HCT116 (cell line): Measurements from ENCODE around the gene RPLP2. TPM values are rescaled to one million over a fixed set of nuclear protein-coding genes. Genes with fewer than 3 reads are reported as not detected.

ENCODE experiments used
- ATAC-seq: fragments of 200-7000 bp; cut with Tn5 transposase; 2 replicates; pipeline ENCODE4 v1.9.1; 2020; ENCODE audit warnings: mild to moderate bottlenecking, moderate library complexity
- BruUV-seq: library from RNA; stranded (reverse); fragments of 400-500 nt; replicated peaks from 2 replicates; lab custom pipeline; 2021; lab: Mats Ljungman, UMichigan
- CTCF ChIA-PET: fragments of 300-600 bp; sonication (Branson Sonifier 250); formaldehyde crosslinking; loops from one replicate; lab custom pipeline; 2021; ENCODE audit warnings: antibody characterized with exemption; lab: Charles Lee
- POLR2A ChIA-PET: fragments of 300-600, 350-600 bp; sonication (Branson Sonifier 250); formaldehyde crosslinking; loops from one replicate; lab custom pipeline; 2021; ENCODE audit warnings: antibody characterized with exemption; lab: Charles Lee
- RAD21 ChIA-PET, 2 experiments: fragments of 300-600 bp; sonication (Branson Sonifier 250); formaldehyde crosslinking; loops; one replicate each; lab custom pipeline; 2023; ENCODE audit warnings: low total read pairs in 2 of 2; ENCODE audit not compliant: uncharacterized antibody in 2 of 2, unreplicated experiment in 2 of 2, low non-redundant PET in 1 of 2; lab: Charles Lee
- DNase-seq: peaks from one replicate; pipeline ENCODE4 v3.0.0-alpha.2; 2010; ENCODE audit warnings: low read depth, low spot score
- H2AFZ ChIP-seq: fragments of 200-600 bp; shearing (Covaris generic), sonication (generic); 2 replicates; pipeline ENCODE4 v1.6.1; 2017; ENCODE audit warnings: low read depth, mixed run types, mixed read lengths, antibody characterized with exemption, low read length; ENCODE audit not compliant: poor library complexity, severe bottlenecking
- H3K27ac ChIP-seq: 2 replicates; pipeline ENCODE4 v1.5.1; 2012; ENCODE audit warnings: low read depth, low read length
- H3K27me3 ChIP-seq: fragments of 200-600 bp; sonication (generic); 2 replicates; pipeline ENCODE4 v1.6.1; 2016; ENCODE audit warnings: mixed run types, low read length, mixed read lengths; ENCODE audit not compliant: insufficient read depth
- H3K36me3 ChIP-seq, 2 experiments: fragments of 200-500 bp in 1 of 2; fragments of 200-600 bp in 1 of 2; sonication (Bioruptor generic) in 1 of 2; sonication (generic) in 1 of 2; 2 replicates each; pipeline versions ENCODE4 v1.5.1 to v1.6.1; 2014 to 2016; ENCODE audit warnings: low read length in 2 of 2, inconsistent platforms in 1 of 2, mixed read lengths in 1 of 2, mixed run types in 1 of 2; ENCODE audit not compliant: insufficient read depth in 2 of 2, control insufficient read depth in 1 of 2
- H3K4me1 ChIP-seq, 2 experiments: fragments of 200-600 bp in 1 of 2; sonication (generic) in 1 of 2; 2 replicates each; pipeline versions ENCODE4 v1.5.1 to v1.6.1; 2012 to 2017; ENCODE audit warnings: low read length in 2 of 2, inconsistent platforms in 1 of 2, mild to moderate bottlenecking in 1 of 2, mixed read lengths in 1 of 2, mixed run types in 1 of 2, moderate library complexity in 1 of 2; ENCODE audit not compliant: insufficient read depth in 2 of 2, control insufficient read depth in 1 of 2
- H3K4me2 ChIP-seq: fragments of 200-600 bp; sonication (generic); 2 replicates; pipeline ENCODE4 v1.6.1; 2017; ENCODE audit warnings: mixed run types, low read length, mixed read lengths
- H3K4me3 ChIP-seq, 2 experiments: fragments of 200-600 bp in 1 of 2; sonication (generic) in 1 of 2; replicated peaks in 1 of 2; 2 replicates each; pipeline ENCODE4 v1.5.1; 2011 to 2016; ENCODE audit warnings: low read length in 2 of 2, control low read depth in 1 of 2, low read depth in 1 of 2, mild to moderate bottlenecking in 1 of 2, mixed read lengths in 1 of 2, mixed run types in 1 of 2
- H3K79me2 ChIP-seq: fragments of 200-600 bp; sonication (generic); 2 replicates; pipeline ENCODE4 v1.6.1; 2017; ENCODE audit warnings: mild to moderate bottlenecking, mixed run types, low read length, moderate library complexity, mixed read lengths; ENCODE audit not compliant: insufficient read depth
- H3K9ac ChIP-seq: fragments of 200-600 bp; sonication (generic); 2 replicates; pipeline ENCODE4 v1.6.1; 2016; ENCODE audit warnings: low read length, mixed read lengths
- H3K9me2 ChIP-seq: fragments of 200-600 bp; sonication (generic), shearing (Covaris generic); 2 replicates; pipeline ENCODE4 v1.6.1; 2017; ENCODE audit warnings: mixed run types, mild to moderate bottlenecking, moderate library complexity; ENCODE audit not compliant: insufficient read depth
- H3K9me3 ChIP-seq, 2 experiments: fragments of 200-500 bp in 1 of 2; fragments of 200-600 bp in 1 of 2; sonication (Bioruptor generic) in 1 of 2; sonication (generic) in 1 of 2; 2 replicates each; pipeline ENCODE4 v1.6.1; 2014 to 2017; ENCODE audit warnings: low read length in 2 of 2, mixed read lengths in 2 of 2, inconsistent platforms in 1 of 2, low read depth in 1 of 2, mild to moderate bottlenecking in 1 of 2, mixed run types in 1 of 2, moderate library complexity in 1 of 2; ENCODE audit not compliant: control insufficient read depth in 1 of 2, insufficient read depth in 1 of 2
- H4K20me1 ChIP-seq: fragments of 200-600 bp; sonication (generic), shearing (Covaris generic); 2 replicates; pipeline ENCODE4 v1.6.1; 2017; ENCODE audit warnings: mixed run types, mild to moderate bottlenecking, moderate library complexity; ENCODE audit not compliant: insufficient read depth
- CBX3 ChIP-seq: IDR thresholded peaks from 2 replicates; pipeline ENCODE4 v1.6.1; 2012; ENCODE audit warnings: low read depth
- CEBPB ChIP-seq: IDR thresholded peaks from 2 replicates; pipeline ENCODE4 v1.6.1; 2012; ENCODE audit warnings: low read depth
- CTCF ChIP-seq, 3 experiments: fragments of 200-600 bp in 1 of 3; sonication (generic) in 1 of 3; IDR thresholded peaks in 2 of 3; conservative IDR thresholded peaks in 1 of 3; 2 replicates each; pipeline ENCODE4 v1.5.1; 2012 to 2017; ENCODE audit warnings: low read depth in 2 of 3, low read length in 2 of 3, antibody characterized with exemption in 1 of 3, borderline replicate concordance in 1 of 3, control low read depth in 1 of 3, mild to moderate bottlenecking in 1 of 3, mixed read lengths in 1 of 3, mixed run types in 1 of 3, moderate library complexity in 1 of 3; ENCODE audit not compliant: insufficient read depth in 1 of 3
- EGR1 ChIP-seq: IDR thresholded peaks from 2 replicates; pipeline ENCODE4 v1.6.1; 2012; ENCODE audit warnings: low read depth
- FOSL1 ChIP-seq: IDR thresholded peaks from 2 replicates; pipeline ENCODE4 v1.6.1; 2012; ENCODE audit warnings: low read depth
- JUND ChIP-seq: IDR thresholded peaks from 2 replicates; pipeline ENCODE4 v1.6.1; 2012
- MAX ChIP-seq: IDR thresholded peaks from 2 replicates; pipeline ENCODE4 v1.6.1; 2012
- POLR2A ChIP-seq: IDR thresholded peaks from 2 replicates; pipeline ENCODE4 v1.7.0; 2011; ENCODE audit warnings: borderline replicate concordance; ENCODE audit not compliant: insufficient read depth, insufficient read length; ENCODE audit errors: extremely low read depth
- POLR2AphosphoS5 ChIP-seq: IDR thresholded peaks from 2 replicates; pipeline ENCODE4 v1.6.1; 2011; ENCODE audit warnings: mild to moderate bottlenecking, low read depth, low read length, moderate library complexity
- RAD21 ChIP-seq: IDR thresholded peaks from 2 replicates; pipeline ENCODE4 v1.6.1; 2012; ENCODE audit warnings: low read depth, mild to moderate bottlenecking
- REST ChIP-seq: IDR thresholded peaks from 2 replicates; pipeline ENCODE4 v1.6.1; 2012; ENCODE audit warnings: low read depth
- SIN3A ChIP-seq: IDR thresholded peaks from 2 replicates; pipeline ENCODE4 v1.6.1; 2012; ENCODE audit warnings: low read depth
- SRF ChIP-seq: IDR thresholded peaks from 2 replicates; pipeline ENCODE4 v1.6.1; 2012; ENCODE audit warnings: low read depth
- TCF7L2 ChIP-seq: IDR thresholded peaks from 2 replicates; pipeline ENCODE4 v1.7.0; 2011; ENCODE audit warnings: borderline replicate concordance, inconsistent platforms; ENCODE audit not compliant: insufficient read depth, insufficient read length; ENCODE audit errors: extremely low read depth
- ZBTB33 ChIP-seq: IDR thresholded peaks from 2 replicates; pipeline ENCODE4 v1.6.1; 2011; ENCODE audit warnings: mild to moderate bottlenecking, low read length, moderate library complexity; ENCODE audit not compliant: insufficient replicate concordance; ENCODE audit errors: extremely low read depth
- intact Hi-C: fragments of 100-400 bp; cut with micrococcal nuclease; formaldehyde crosslinking; loops from 2 replicates; pipeline ENCODE4 v1.10.0; 2022
- total RNA-seq: library from RNA; stranded (reverse); gene quantifications from one replicate; pipeline ENCODE4 v1.2.1, GENCODE V29; 2021; ENCODE audit not compliant: unreplicated experiment

Gene RPLP2
- total RNA-seq, 1 experiment from 2014 or later: 3,615 TPM

GRCh38 chr11:821512-822371 is 12.0 kb downstream of the RPLP2 start:
- H3K36me3 ChIP-seq: no peaks in the 10 kb centered on the region
- ChIA-PET CTCF (no interaction called here), RAD21 (no interaction called here), POLR2A (interaction anchor here (0.7 to 1.6 kb wide), 4 partner anchors 11 to 16 kb away, joined by 3 to 9 read pairs (median 4); partner anchors contain the start of genes CD151 and RPLP2)
- no peaks in the 10 kb centered on the region for H4K20me1 ChIP-seq
- DNase-seq (no peak), ATAC-seq (no peak)
- no peaks in the 10 kb centered on the region for H3K27me3 ChIP-seq
- intact Hi-C loops: no loop called here
- peaks cover 22% of the 10 kb centered on the region for H3K79me2 ChIP-seq
- TF ChIP-seq ZBTB33 (no peak), POLR2A (no peak), MAX (no peak), CEBPB (no peak), EGR1 (no peak), REST (no peak), CTCF (IDR thresholded peaks at IDR 0.05 in 2 of 3, conservative IDR thresholded peaks at IDR 0.05 in 1 of 3; ENCODE audit: borderline replicate concordance in 1 of 3, insufficient read depth in 1 of 3, low read depth in 2 of 3, low read length in 2 of 3) (no peak), JUND (no peak), TCF7L2 (no peak), SRF (no peak), SIN3A (no peak), RAD21 (no peak), POLR2AphosphoS5 (no peak), FOSL1 (no peak), CBX3 (no peak)
- H3K4me1 ChIP-seq: peaks cover 35 to 50% of the 10 kb centered on the region in 2 experiments
- H3K4me3 ChIP-seq: peak overlapping the region in 1 of 2 experiments; percentile 77; a peak in 1 of 4 replicates
- peak overlapping the region; percentile 81 for H3K4me2 ChIP-seq
- no peaks in the 10 kb centered on the region for H3K9me3 ChIP-seq
- H3K27ac ChIP-seq: peak overlapping the region; percentile 44
- H3K9ac ChIP-seq: peak overlapping the region; percentile 90
- no peaks in the 10 kb centered on the region for H3K9me2 ChIP-seq
- H2AFZ ChIP-seq: no peak overlapping the region
- BruUV-seq: no TSS peak
